Stimulated activated CD4-positive, alpha-beta T cell treated with anti-CD3 and anti-CD28 coated beads, Interleukin-15, amount 100 ng/mL, for 24 hours (primary cell): ENCODE measurements around the gene ATP7A.

ENCODE experiments used
- DNase-seq: peaks from one replicate; pipeline ENCODE4 v3.0.0-alpha.2; 2020

ATP7A gene

GRCh38 chrX:77945910-77946545 is 35.5 kb downstream of the ATP7A start:
- DNase-seq = no peak

- DNase-seq = no peak
Observed at GRCh38 chrX:77946571-77946970, 36.1 kb downstream of the ATP7A start.

DNA sequence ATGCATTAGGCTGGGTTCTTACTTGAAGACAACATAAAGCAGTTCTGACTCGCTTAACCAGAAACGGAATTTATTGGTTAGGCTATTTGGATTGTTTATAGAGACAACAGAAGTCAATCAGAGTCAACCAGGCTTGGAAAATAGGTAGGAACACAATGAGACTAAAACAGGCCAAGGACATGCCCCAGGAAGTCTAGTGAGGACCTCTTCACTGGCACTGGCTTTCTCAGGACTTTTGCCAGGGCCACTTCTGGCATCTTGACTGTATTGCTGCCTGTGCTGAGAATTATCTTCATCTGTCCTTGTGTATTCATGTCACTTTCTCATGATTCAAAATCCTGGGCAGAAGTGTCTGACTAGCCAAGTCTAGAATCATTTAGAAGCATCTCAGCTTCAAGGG is 39.3 kb downstream of the ATP7A start:
- no peak for DNase-seq

- DNase-seq = no peak
Observed at GRCh38 chrX:77952173-77952572, 41.7 kb downstream of the ATP7A start.

DNA sequence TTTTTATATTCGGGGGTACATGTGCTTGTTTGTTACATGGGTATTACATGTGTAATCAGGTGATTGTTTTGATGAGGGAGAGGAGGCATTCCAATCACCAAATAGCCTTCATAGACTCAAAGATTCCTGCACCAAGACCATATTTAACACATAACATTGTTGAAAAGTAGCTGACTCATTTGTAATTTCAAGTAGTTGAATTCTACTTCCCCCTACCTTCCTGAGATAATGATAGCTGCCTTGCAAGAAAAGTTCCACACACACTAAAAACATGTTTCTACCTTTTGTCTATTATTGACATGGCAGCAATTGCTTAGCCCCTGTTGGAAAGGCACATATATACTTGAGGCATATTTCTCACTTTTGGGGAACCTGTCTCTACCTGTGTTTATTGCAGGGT is 42.8 kb downstream of the ATP7A start:
- no peak for DNase-seq

DNA sequence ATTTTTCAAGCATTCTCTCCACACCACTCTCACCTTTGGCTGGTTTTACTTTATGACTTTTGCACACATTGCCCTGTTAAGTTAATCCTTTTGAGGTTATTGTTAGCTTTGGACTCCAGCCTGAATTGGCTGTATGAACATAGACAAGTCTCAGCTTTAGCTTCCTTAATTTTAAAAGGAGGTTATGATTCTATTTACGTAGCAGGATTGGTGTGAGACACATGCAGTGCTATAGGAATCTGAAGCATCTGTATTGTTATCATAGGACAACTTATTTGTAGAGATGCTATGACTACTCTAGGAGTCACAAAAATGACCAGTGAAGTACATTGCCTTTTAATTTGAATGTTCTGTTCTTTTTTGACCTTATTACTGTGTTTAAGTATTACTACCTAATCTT is 43.2 kb downstream of the ATP7A start:
- no peak for DNase-seq

GRCh38 chrX:77960567-77960966 is 50.1 kb downstream of the ATP7A start:
- DNase-seq = no peak

- DNase-seq = no peak
Observed at GRCh38 chrX:77961063-77961462, 50.6 kb downstream of the ATP7A start.

GRCh38 chrX:77962068-77962902 is 51.8 kb downstream of the ATP7A start:
- DNase-seq = peak; percentile 14

GRCh38 chrX:77966361-77966760 is 55.9 kb downstream of the ATP7A start:
- DNase-seq = no peak

DNA sequence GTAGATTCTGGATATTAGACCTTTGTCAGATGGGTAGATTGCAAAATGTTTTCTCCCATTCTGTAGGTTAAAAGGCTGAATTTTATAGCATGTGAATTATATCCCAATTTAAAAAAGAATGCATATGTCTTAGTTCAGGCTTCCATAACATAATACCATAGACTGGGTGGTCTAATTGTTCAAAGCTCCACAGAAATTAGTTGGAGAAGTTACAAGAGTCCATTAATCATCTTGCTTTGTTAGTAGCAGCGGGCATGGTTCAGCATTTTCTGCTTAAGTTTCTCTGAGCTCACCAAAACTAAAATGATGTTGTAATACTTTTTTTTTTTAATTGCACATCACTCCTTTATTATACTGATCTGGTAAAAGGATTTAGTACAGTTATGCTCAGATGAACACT is 57.1 kb downstream of the ATP7A start:
- no peak for DNase-seq

GRCh38 chrX:77969538-77969937 is 59.0 kb downstream of the ATP7A start, which contains the start of gene PGAM4:
PGAM4 (minus strand) TSS chrX:77969638; CDS start chrX:77969638, 0 bp downstream.
- DNase-seq = no peak

DNA sequence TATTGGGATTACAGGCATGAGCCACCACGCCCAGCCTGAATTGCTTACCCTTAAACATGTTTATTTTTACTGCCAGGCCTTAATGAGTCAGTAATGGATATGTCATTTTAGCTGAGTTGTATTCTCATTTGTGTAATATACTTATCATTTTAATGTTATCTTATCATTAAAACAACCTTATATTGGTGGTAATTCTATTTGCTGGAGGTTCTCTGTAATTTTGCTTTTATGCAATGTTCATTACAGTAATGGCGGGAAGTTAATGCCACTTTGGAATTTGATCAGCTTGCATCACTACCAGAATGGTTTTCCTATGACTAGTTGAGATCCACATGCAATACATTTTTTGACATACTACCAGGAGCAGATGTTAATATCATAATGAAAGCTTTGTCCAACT is 65.3 kb downstream of the ATP7A start:
- DNase-seq = no peak

DNA sequence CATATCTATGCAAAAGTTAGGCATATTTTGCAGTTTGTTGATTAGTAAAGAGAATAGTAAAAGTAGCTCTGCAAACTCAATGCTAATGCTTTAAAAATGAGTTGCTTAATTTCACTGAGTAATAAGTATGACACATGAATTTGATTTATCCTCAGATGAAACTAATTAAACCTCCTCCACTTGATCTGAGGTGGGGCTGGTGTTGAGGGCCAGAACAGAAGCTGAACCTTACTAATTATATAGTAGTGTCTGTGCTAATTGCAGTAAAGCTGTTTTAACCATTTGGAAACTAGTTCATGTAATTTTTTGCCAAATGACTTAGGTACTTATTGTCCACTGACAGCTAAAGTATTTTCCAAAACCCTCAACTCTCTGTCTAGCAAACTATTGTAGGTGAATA is 66.6 kb downstream of the ATP7A start:
- no peak for DNase-seq

GRCh38 chrX:77977518-77977917 is 67.0 kb downstream of the ATP7A start:
- DNase-seq = no peak

GRCh38 chrX:77979870-77980269 is 69.4 kb downstream of the ATP7A start:
- no peak for DNase-seq

DNA sequence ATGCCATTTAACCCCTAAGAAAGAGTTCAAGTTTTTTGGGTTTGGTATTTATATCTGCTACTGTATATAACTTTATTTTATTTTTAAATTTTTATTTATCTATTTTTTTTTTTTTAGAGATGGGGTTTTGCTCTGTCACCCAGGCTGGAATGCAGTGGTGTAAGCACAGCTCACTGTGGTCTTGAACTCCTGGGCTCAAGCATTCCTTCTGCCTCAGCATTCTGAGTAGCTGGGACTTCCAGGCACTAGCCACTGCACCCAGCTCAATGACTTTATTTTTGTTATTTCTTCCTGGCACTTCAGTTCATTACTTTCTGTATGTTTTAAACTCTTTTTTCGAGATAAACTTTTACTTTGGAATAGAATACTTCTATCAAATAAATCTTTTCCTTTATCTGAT is 101.4 kb downstream of the ATP7A start:
- no peak for DNase-seq

DNA sequence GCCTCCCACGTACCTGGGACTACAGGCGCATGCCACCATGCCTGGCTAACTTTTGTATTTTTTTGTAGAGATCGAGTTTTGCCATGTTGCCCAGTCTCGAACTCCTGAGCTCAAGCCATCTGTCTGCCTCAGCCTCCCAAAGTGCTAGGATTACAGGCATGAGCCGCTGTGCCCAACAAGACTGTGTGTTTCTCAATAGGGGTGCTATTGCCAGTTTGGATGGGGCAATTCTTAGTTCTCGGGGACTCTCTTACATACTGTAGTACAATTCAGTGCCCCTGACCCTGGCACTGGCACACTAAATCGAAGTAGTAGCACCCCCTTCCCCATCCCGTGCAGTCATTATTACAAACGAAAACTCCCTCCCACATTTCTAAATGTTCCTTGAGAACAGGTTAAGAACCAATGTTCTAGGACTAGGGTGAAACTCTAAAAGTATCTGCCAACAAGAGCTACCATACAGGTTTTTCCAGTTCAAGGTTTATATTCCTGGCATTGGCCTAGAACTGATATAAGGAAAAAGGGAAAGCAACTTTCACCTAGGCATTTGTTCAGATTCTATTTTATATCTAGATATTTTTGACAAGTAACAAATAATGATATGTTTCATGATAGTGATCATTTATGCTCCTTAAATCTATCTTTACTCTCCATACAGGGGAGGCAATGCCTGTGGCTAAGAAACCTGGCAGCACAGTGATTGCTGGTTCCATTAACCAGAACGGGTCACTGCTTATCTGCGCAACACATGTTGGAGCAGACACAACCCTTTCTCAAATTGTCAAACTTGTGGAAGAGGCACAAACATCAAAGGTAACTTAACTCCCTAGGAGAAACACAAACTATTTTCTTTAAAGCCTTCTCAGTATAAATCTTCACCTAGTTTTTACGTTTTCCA is 109.3 kb downstream of the ATP7A start:
- no peak for DNase-seq

- peak; percentile 2 for DNase-seq
Observed at GRCh38 chrX:78024349-78025059, 114.0 kb downstream of the ATP7A start.

GRCh38 chrX:78027798-78028197 is 117.3 kb downstream of the ATP7A start:
- DNase-seq = no peak

GRCh38 chrX:78029663-78030062 is 119.2 kb downstream of the ATP7A start:
- DNase-seq = peak; percentile 3

- DNase-seq = no peak
Observed at GRCh38 chrX:78035061-78035460, 124.6 kb downstream of the ATP7A start.

GRCh38 chrX:78037881-78038280 is 127.4 kb downstream of the ATP7A start:
- no peak for DNase-seq
